Left lung (tissue), 14 donors: ENCODE data around the gene ZMYM3. TPM values are rescaled to one million over a fixed set of nuclear protein-coding genes. Genes with fewer than 3 reads are reported as not detected.
"Not testable (repeated sequence)": the region's sequence is repeated elsewhere in the genome, so short reads cannot be mapped to it uniquely, and the experiment has no call there.

Experiments used
- ATAC-seq: fragments of 200-7000 bp; cut with Tn5 transposase; one replicate; pipeline ENCODE4 v1.9.1; 2020; ENCODE audit warnings: moderate library complexity
- DNase-seq, 4 donors: peaks; one replicate each; pipeline ENCODE4 v3.0.0-alpha.2; 2013 to 2020
- H3K27ac ChIP-seq, 2 donors: fragments of 200-600 bp; sonication (generic) in 1 of 2; one replicate each; pipeline versions ENCODE4 v1.5.0 to v1.8.0; 2020 to 2021
- H3K27me3 ChIP-seq, 2 donors: fragments of 200-600 bp; sonication (generic) in 1 of 2; one replicate each; pipeline versions ENCODE4 v1.5.0 to v1.8.0; 2020 to 2021
- H3K36me3 ChIP-seq, 2 donors: fragments of 200-600 bp; sonication (generic) in 1 of 2; one replicate each; pipeline versions ENCODE4 v1.5.0 to v1.8.0; 2020 to 2021
- H3K4me1 ChIP-seq, 2 donors: fragments of 200-600 bp; one replicate each; pipeline ENCODE4 v1.8.0; 2021
- H3K4me3 ChIP-seq, 2 donors: fragments of 200-600 bp; sonication (generic) in 1 of 2; one replicate each; pipeline versions ENCODE4 v1.5.0 to v1.8.0; 2020 to 2021; ENCODE audit warnings: mild to moderate bottlenecking in 1 of 2
- H3K9me3 ChIP-seq, 2 donors: fragments of 200-600 bp; sonication (generic) in 1 of 2; one replicate each; pipeline versions ENCODE4 v1.5.0 to v1.8.0; 2020 to 2021
- CTCF ChIP-seq, 2 donors: fragments of 200-600 bp; sonication (generic) in 1 of 2; IDR thresholded peaks; one replicate each; pipeline versions ENCODE4 v1.5.0 to v1.8.0; 2021; ENCODE audit warnings: antibody characterized with exemption in 2 of 2
- intact Hi-C, 2 donors: fragments of 100-400 bp; cut with DNase I; formaldehyde crosslinking; loops; one replicate each; pipeline versions ENCODE4 v1.11.2 to v1.14.2; 2022
- long read RNA-seq, 12 donors: library from polyadenylated mRNA in 2 of 12; unstranded in 2 of 12; transcript quantifications; one replicate each; pipeline ENCODE4 v2.0.0 and lab custom pipeline, GENCODE V29; 2019 to 2026
- polyA plus RNA-seq, 6 donors: library from polyadenylated mRNA; unstranded; fragments of 120-200 nt; gene quantifications; one replicate each; pipeline ENCODE4 v1.2.1, GENCODE V29; 2013; ENCODE audit not compliant: insufficient read length in 6 of 6
- total RNA-seq, 2 donors: library from RNA; stranded (reverse); fragmentation: NEBNext Ultra II Directional; extraction: Animal tissue kit (Norgen Biotek cat#: 25700); gene quantifications; one replicate each; pipeline ENCODE4 v1.2.1, GENCODE V29; 2021
- donor health status: DM: no; HTN: yes; CAD: no.
- donor health status: DM: no; HTN: no; CAD: no.

ZMYM3 gene
- total RNA-seq (10 to 100 TPM; 19.5 to 26.3 TPM), polyA plus RNA-seq (10 to 100 TPM; 57.3 to 63.8 (median 60.2) TPM)
- long read RNA-seq, donor 1, full-length matches to known transcripts: 1 of 13 reads
- long read RNA-seq, donor 1, partial matches to known transcripts: 12 of 13 reads
- long read RNA-seq, donor 1, other reads (novel, unspliced or antisense): 0 of 13 reads
- long read RNA-seq, donor 2, partial matches to known transcripts: 0 of 2 reads
- long read RNA-seq, donor 2, other reads (novel, unspliced or antisense): 0 of 2 reads
- long read RNA-seq, donor 3, full-length matches to known transcripts: 2 of 2 reads
- long read RNA-seq, donor 3, partial matches to known transcripts: 0 of 2 reads
- long read RNA-seq, donor 3, other reads (novel, unspliced or antisense): 0 of 2 reads
- long read RNA-seq, donor 4, partial matches to known transcripts: 4 of 7 reads
- long read RNA-seq, donor 4, other reads (novel, unspliced or antisense): 3 of 7 reads
- long read RNA-seq, donor 5, partial matches to known transcripts: 133 of 268 reads
- long read RNA-seq, donor 5, other reads (novel, unspliced or antisense): 134 of 268 reads
- long read RNA-seq, donor 6, partial matches to known transcripts: 144 of 155 reads
- long read RNA-seq, donor 6, other reads (novel, unspliced or antisense): 11 of 155 reads
- long read RNA-seq, donor 7, partial matches to known transcripts: 24 of 77 reads
- long read RNA-seq, donor 7, other reads (novel, unspliced or antisense): 53 of 77 reads
- long read RNA-seq, donor 8, partial matches to known transcripts: 83 of 155 reads
- long read RNA-seq, donor 8, other reads (novel, unspliced or antisense): 70 of 155 reads
- long read RNA-seq, donor 9: 0 reads
- long read RNA-seq, donor 10, partial matches to known transcripts: 1 of 1 reads
- long read RNA-seq, donor 10, other reads (novel, unspliced or antisense): 0 of 1 reads
- long read RNA-seq, donor 11, partial matches to known transcripts: 940 of 949 reads
- long read RNA-seq, donor 11, other reads (novel, unspliced or antisense): 9 of 949 reads
- long read RNA-seq, donor 12, partial matches to known transcripts: 114 of 205 reads
- long read RNA-seq, donor 12, other reads (novel, unspliced or antisense): 91 of 205 reads

DNA sequence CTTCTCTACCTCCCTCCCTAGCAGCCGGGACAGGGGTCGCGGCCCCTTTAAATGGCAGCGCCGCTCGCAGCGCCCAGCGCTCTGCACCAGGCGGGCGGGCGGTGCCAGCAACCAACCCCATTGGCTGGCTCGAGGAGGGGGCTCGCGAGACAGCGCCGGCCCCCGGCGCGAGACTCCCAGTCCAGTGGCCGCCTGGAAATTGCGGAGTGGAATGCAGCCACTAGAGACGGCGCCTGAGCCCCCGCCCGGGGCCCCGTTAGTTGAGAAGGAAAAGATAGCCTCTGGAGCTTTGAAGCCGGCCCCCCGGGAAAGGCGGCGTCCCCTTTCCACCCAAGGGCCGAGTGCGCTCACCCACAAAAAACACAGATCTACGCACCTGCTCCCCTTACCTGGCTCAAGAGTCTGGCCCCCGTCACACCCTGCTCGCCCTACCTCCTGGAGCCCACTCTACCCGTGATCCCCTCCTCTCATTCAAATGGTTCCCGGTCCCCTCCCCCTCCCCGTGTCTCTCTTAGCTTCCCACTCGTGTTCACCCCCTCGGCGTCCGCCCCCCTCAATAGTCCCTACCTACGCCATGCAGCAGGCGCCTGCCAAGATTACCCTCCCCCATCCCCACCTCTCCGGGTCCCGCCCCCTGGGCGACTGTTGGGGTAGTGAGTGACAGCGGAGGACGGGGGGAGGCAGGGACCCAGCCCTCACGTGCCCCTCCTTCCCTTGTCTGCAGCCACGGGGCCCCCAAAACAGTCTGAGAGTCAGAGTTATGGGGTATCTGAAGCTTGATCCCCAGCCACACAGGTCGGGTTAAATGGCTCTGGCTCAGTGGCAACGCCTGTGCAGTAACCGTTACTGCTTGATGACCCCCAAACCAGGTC, at the start of gene ZMYM3:
Gene ZMYM3, minus strand, starts transcription at position 49 of the 872 bp plus-strand sequence. CDS start 885 bp downstream, outside the sequence.
- intact Hi-C loops: no loop called here
- Histone ChIP-seq H3K4me1 (peaks cover 0 to 21% of the 10 kb centered on the region in 2 donors), H3K27me3 (no peaks in the 10 kb centered on the region), H3K9me3 (no peaks in the 10 kb centered on the region), H3K27ac (peak within 1 kb of the TSS; percentile 72 to 83), H3K36me3 (peaks cover 0 to 13% of the 10 kb centered on the region in 2 donors), H3K4me3 (peak within 1 kb of the TSS; percentile 45 to 55)
- DNase-seq (peak; percentile 72 to 92 (median 90)), ATAC-seq (peak; percentile 90)
- no peak for TF ChIP-seq CTCF (IDR thresholded peaks at IDR 0.05)

- DNase-seq: no peak
- Histone ChIP-seq H3K4me1 (peaks cover 0 to 11% of the 10 kb centered on the region in 2 donors), H3K27me3 (no peaks in the 10 kb centered on the region), H3K27ac (no peak overlapping the region), H3K36me3 (peaks cover 0 to 40% of the 10 kb centered on the region in 2 donors), H3K4me3 (no peak overlapping the region), H3K9me3 (no peaks in the 10 kb centered on the region)
- ATAC-seq: no peak
- intact Hi-C loops: no loop called here
- no peak for TF ChIP-seq CTCF (IDR thresholded peaks at IDR 0.05)
These were observed 48.7 kb upstream of the ZMYM3 start for GRCh38 chrX:71302461-71303213.

DNA sequence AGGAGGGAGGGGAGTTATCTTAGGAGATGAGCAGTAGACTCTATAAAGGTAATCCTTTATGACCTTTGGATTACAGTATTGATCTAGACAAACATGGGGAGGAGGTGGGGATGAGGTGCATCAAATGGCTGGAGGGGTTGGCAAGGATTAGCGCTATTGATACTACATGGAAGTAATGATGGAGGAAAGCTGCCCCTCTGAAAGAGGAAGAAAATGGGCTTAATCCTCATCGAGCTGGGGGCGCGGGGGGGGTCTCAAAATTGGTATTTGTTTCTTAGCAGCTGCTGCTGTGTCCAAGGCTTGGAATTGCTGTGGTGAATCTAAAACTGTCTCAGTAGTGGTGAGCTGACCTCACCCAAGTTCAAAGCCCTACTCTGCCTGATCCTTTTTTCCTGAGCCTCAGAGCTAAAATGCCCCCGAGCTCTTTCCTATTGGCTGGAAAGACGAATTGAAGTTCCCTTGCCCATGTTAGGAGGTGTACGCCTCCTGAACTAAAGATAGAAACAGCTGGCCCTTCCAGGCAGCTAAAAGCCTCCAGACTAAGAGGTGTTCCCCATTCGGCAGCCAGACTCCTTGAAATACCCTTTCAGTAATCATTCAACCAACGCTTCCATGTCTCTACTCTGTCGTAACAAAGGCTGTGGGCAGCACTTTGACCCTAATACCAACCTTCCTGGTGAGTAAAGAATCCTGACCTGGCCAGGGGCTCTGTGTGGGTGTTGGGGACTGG, 47.4 kb upstream of the ZMYM3 start, which contains the start of gene ITGB1BP2:
Gene ITGB1BP2, plus strand, starts transcription at position 556 of the 730 bp plus-strand sequence. Its CDS starts 57 bp downstream, at position 613.
- ATAC-seq (no peak), DNase-seq (peak in 1 of 4 donors; percentile 8)
- Histone ChIP-seq H3K4me1 (peaks cover 0 to 11% of the 10 kb centered on the region in 2 donors), H3K27ac (no peak within 1 kb of the TSS), H3K4me3 (no peak within 1 kb of the TSS), H3K27me3 (no peaks in the 10 kb centered on the region), H3K9me3 (no peaks in the 10 kb centered on the region), H3K36me3 (peaks cover 0 to 53% of the 10 kb centered on the region in 2 donors)
- no peak for TF ChIP-seq CTCF (IDR thresholded peaks at IDR 0.05)
- intact Hi-C loops: no loop called here

- intact Hi-C loops: not testable (repeated sequence)
These were observed 46.6 kb upstream of the ZMYM3 start for GRCh38 chrX:71300495-71300894.

DNA sequence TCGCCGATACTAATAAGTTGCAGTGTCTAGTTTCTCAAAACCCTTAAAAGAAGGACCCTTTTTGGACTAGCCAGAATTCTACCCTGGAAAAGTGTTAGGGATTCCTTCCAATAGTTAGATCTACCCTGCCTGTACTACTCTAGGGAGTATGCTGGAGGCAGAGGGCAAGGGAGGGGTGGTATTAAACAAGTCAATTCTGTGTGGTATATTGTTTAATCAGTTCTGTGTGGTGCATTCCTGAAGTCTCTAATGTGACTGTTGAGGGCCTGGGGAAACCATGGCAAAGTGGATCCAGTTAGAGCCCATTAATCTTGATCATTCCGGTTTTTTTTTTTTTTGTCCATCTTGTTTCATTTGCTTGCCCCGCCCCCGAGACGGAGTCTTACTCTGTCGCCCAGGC, 46.1 kb upstream of the ZMYM3 start:
- H3K4me3 ChIP-seq, DNase-seq, ATAC-seq, intact Hi-C loops, H3K27ac ChIP-seq, H3K27me3 ChIP-seq, H3K9me3 ChIP-seq: not testable (repeated sequence)
- Histone ChIP-seq H3K36me3 (peaks cover 0 to 66% of the 10 kb centered on the region in 2 donors), H3K4me1 (peaks cover 0 to 11% of the 10 kb centered on the region in 2 donors)

More at GRCh38 chrX:71300495-71300894, 46.6 kb upstream of the ZMYM3 start:
- H3K27me3 ChIP-seq, H3K4me3 ChIP-seq, DNase-seq, ATAC-seq, H3K27ac ChIP-seq, H3K9me3 ChIP-seq: not testable (repeated sequence)
- H3K4me1 ChIP-seq: peaks cover 0 to 11% of the 10 kb centered on the region in 2 donors
- peaks cover 0 to 61% of the 10 kb centered on the region in 2 donors for H3K36me3 ChIP-seq
